GM21723 (cell line): Measurements from ENCODE around the gene UBE2D1.

ENCODE experiments used
- ATAC-seq: cut with Tn5 transposase; IDR thresholded peaks from one replicate; pipeline ENCODE4 v1.9.1; 2021; ENCODE audit warnings: mild to moderate bottlenecking, moderate library complexity; ENCODE audit not compliant: unreplicated experiment

UBE2D1 gene

DNA sequence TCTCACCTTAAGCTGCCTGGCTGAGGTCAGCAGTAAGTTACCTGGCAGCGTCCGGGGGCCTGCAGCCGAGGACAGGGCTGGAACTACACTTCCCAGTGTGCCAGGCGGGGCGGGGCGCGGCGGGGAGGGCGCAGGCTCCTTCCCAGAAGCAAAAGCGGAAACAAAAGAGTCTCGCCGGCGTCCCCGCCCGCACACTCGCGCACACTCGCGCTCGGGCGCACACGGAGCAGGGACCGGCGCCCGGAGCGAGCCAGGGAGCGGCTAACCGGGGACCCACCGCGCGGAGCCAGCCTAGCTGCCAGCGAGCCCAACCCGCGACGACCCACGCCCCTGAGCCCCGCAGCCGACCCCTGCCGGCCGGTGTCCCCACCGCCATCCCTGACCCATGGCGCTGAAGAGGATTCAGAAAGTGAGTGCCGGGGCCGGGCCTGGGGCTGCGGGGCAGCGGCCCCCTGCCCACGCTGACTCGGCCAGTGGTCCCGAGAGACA lies at the start of gene UBE2D1:
Gene UBE2D1, plus strand, starts transcription at position 190 of the 489 bp plus-strand sequence. Its CDS starts 196 bp downstream, at position 386.
- ATAC-seq = peak; percentile 97

DNA sequence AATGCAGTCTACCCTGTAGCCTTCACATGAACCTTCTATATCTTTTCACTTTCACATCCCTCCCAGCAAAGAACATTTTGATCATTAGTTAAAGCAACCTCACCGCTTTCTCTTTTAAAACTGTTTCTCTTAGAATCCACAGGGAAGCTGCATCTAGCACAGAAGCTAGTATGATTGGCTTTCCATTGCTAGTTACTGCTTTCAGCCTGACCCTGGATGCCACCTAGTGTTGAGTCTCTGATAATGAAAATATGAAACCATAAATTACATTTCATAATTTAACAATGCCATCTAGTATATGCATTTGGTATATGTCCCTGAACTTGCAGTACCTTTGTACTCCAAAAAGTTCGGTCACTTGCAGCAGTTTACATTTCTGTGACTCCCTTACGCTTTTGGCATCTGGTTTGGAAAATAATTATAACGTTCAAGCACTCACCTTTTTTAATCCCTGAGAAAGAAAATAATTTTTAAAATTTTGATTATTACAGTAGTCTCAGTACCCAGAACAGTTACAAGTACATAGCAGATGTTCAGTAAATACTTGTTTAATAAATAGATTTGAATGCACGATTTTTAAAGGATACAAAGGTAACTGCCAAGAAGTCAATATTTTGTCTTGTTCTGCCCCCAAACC lies 43.1 kb upstream of the UBE2D1 start:
- peak; percentile 87 for ATAC-seq

DNA sequence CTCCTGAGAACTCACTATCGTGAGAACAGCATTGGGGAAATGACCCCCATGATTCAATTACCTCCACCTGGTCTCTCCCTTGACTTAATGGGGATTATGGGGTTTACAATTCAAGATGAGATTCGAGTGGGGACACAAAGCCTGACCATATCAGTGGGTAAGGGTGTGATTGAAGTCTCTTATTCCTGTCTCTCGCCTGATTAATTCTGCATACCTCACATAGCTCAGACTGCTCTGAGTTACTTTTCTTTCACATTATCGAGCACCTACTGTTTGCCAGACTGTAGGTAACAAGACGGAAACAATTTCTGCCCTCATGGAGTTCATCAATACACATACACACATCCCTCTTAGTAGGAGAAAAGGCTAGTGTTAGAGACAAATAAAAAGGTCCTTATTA lies 40.8 kb upstream of the UBE2D1 start:
- no peak for ATAC-seq

DNA sequence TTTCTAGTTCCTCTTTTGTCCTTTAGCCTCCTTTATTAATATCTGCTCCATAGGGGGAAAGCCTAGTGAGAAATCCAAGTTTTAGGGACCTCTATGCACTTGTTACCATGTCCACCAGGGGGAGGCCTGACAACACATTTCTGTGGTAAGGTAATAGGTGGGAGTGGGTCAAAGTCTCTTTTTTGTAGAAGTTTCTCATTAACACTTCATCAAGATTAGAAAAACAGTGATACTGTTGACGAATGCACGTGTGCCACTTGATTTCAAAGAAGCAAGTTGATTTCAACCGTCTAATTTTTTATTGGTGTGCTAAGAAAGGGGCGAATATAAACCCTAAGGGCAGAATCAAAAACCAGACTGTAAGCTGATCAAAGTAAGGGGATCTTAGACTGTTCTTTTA lies 35.2 kb upstream of the UBE2D1 start:
- ATAC-seq = peak; percentile 97

DNA sequence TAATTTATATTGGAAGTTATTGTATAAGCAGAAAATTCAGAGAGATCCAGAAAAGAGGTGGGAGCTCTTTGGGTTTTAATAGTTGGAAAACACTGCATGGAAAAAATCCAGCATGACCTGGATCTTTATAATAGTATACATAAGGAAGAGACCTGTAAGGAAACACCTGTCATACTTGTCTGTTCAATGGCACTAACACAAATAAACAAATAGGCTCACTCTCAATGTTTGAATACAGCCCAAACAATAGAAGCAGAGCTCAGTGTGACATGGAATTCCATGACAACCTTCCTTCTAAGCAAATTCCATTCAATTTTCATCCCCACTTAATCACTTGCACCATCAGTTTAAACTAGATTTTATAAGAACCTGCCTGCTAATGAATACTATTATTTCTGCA lies 34.1 kb upstream of the UBE2D1 start:
- no peak for ATAC-seq

DNA sequence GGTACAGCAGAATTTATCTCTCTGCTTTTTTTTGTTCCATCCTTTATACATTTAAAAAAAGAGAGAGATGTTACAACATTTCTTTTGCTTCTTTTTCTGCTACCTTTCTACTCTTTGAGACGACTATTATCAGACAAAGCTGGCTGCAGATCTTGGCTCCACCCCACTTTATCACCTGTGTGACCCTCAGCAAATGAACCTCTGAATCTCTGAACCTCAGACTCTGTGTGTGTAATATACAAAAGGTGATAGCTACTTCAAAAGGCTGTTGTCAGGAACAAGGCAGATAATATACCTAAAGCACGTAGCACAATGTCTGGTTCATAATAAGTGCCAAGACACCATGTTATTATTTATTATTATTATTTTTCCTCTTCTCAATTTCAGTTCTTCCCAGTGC lies 32.6 kb upstream of the UBE2D1 start:
- ATAC-seq = no peak

DNA sequence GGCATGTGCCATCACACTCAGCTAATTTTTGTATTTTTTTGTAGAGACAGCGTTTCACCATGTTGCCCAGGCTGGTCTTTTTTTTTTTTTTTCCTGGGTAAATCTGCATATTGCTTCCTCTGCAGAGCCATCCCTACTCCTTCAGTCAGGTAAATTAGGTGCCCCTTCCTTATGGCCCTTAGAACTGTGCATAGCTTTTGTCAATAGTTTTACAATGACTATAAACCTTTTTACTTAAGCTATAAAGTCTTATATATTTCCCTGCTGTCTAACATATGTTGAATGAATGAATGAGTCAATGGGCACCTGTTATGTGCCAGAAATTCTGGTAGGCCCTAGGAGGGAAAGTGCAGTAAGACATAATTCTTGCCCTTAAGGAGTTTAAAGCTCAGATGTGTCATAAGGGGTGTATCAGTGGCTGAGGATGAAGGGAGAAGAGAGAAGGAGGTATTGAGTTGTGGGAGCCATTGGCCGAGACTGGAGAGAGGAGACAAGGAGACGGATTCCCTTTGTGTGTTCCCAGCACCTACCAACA lies 30.6 kb upstream of the UBE2D1 start:
- ATAC-seq = no peak

DNA sequence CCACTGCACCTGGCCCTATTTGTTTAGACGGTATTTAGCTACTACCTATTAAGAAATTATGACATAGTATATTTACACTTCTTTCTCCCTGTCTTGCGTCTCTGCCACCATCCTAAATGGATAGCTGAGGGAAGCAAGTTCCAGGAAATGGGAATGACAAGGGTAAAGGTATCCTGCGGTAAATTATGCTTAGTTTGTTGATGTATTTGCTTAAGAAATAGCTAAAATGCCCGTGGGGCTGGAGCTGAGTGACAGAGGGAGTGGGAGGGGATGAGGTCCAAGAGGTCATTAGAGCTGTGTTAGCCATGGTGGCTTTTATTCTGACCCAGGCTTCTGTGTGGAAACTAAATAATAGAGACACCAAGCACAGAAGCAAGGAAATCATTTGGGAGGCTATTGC lies 29.0 kb upstream of the UBE2D1 start:
- ATAC-seq = no peak

DNA sequence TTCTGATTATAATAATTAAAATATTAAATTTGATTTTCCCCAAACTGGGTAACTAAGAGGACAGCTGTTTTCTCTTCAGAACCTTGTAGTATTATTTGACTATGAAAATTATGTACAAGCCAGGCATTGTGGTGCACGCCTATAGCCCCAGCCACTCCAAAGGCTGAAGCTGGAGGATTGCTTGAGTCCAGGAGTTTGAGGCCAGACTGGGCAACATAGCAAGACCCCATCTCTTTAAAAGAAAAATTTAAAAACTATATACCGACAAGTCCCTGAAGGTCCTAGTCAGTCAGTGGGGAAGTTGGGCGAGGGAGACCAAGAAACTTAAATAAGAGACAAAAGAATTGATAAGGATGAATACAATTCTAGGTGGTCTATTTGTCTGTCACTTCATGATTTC lies 27.1 kb upstream of the UBE2D1 start:
- no peak for ATAC-seq

DNA sequence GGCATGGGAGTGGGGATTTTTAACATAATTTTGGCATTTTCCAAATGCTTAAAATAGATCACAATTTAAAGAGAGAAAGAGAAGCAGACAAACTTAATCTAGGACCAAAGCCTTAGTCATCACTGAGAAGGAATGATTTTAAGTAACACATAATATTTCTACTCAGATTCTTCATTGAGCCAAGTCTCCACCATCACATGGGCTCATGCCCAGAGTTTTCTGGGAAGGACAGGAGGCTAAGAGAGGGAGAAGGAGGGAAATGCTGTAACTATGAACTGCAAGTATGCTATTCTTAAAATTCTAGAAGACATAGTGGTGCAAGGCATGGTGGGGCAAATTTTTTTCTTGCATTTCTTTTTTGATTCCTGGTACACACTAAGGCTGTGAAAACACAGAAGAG lies 23.8 kb upstream of the UBE2D1 start:
- no peak for ATAC-seq

DNA sequence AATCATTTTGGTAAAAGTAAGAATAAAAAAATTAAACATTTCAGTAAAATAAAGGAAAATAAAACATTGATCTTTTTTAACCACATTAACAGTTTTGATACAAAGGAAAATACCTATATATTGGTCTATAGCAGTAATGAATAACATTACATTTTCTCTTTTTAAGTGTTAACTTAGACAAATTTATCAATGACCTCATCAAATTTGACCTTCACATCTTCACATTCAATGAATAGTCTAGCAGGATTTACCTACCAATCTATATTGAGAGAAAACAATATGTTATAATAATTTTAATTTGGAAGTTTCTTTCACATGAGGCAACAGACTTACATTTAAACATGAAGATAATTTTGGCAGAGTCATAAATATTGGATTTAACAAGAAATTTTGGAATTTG lies 17.9 kb upstream of the UBE2D1 start:
- ATAC-seq = no peak

DNA sequence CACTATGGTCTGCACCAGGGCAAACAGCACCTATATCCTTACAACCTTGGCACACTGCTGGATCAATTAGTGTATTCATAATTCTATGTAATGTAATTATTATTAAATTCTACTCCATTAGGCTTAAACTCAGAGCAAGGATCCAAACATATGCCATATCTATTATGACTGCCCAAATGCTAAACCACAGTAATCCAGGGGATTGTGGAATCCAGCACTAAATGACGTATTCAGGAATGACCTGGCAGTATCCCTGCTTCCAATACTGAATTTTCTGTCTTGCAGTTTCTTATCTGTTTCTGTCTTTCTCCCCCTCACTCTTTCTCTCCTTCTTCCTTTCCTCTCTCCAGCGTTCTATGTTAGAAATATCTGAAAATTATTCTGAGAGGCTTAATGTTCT lies 16.5 kb upstream of the UBE2D1 start:
- ATAC-seq = no peak

DNA sequence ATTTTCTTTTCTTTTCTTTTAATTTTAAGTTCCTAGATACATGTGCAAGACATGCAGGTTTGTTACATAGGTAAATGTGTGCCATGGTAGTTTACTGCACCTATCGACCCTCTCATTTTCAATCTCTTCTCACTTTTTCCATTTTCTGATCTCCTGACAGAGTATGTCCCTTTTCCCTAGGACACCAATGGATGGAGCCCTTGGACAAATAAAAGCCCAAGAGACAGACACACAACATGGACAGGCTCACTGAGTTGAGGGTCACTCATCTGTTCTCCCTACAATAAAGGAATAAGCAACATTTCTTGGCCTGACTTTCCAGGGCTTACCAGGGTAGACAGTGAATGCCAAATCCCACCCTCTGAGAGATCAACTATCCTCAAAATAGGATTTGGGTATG lies 15.2 kb upstream of the UBE2D1 start:
- ATAC-seq = no peak

DNA sequence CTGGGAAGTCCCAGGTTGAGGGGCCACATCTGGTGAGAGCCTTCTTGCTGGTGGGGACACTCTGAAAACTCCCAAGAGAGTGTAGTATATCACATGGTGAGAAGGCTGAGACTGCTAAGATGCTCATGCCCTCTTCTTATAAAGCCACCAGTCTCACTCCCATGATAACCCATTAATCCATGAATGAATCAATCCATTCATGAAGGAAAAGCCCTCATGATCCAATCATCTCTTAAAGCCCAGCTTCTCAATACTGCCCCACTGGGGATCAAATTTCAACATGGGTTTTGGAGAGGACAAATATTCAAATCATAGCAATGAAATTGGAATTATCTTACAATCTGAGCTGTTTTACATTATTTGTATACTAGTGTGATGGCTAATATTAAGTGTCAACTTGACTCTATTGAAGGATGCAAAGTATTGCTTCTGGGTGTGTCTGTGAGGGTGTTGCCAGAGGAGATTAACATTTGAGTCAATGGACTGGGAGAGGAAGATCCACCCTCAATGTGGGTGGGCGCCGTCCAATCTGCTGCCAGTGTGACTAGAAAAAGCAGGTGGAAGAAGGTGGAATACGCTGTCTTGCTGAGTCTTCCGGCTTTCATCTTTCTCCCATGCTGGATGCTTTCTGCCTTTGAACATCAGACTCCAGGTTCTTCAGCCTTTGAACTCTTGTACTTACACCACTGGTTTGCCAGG lies 14.3 kb upstream of the UBE2D1 start:
- ATAC-seq = no peak

DNA sequence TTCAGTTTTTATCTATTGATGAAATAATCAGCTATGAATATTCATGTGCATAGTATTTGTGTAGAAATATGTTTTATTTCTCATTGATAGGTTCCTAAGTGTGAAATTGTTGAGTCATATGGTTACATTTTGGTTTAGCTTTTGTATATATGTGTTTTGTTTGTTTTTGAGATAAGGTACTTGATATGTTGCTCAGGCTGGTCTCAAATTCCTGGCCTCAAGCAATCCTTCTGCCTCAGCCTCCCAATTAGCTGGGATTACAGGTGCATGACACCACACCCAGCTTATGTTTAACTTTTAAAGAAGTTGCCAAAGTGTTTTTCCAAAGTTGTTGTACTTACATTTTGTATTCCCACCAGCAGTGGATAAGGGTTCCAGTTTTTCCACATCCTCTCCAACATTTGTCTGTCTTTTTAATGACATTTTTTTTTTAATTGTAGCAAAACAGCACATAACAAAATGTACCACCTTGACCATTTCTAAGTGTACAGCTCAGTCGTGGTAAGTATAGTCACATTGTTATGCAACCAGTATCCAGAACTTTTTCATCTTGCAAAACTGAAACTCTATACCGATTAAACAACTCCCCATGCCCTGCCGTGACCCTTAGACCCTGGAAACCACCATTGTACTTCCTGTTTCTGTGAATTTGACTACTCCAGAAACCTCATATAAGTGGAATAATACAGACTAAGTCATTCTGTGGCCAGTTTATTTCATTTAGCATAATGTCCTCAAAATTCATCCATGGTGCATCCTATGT lies 12.6 kb upstream of the UBE2D1 start:
- ATAC-seq = peak; percentile 82

DNA sequence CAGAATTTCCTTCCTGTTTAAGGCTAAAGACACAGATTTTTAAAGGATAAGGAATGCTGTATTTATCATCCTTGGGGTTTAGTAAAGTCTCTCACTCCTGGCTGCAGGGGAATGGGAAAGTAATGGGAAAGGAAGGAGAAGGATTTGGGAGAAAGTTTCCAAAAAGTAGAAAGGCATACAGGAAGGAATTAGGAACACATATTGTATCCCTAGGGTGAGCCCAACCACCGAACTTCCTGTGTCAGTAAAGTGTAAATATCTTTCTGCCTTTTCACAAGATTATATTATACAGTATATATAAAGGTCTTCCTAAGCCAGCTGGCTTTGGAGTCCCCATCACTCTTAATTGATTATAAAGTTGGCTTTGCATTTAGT lies 12.0 kb upstream of the UBE2D1 start:
- no peak for ATAC-seq

DNA sequence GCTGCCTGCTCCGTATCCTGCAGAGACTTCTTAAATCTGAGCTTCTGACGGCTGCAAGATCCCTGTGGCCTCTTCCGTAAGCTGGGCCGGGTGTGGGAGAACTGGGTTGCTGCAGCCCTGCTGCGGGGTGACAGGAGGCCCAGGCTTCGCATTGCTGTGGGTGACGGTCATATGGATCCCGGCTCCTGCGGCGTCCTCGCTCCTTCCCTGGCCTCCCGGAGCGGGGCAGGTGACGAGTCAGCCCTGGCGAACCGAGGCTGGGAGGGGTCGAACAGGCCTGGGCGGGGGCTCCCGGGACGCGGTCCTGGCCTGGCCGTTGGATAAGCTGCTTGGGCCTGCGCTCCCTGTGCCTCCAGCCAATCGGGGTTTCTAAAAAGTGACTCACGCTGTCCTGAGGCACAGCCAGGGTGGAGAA lies 7.8 kb upstream of the UBE2D1 start:
- no peak for ATAC-seq

DNA sequence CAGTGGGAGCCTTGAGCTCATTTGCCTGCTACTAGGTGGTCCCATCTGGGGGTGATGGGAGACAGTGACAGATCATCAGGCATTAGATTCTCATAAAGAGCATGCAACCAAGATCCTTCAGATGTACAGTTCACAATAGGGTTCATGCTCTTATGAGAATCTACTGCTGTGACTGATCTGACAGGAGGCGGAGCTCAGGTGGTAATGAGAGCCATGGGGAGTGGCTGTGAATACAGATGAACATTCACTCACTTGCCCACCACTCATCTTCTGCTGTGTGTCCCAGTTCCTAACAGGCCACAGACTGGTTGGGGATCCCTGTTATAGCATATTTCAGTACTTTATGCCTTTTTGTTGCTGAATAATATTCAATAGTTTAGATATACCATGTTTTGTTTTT lies 6.6 kb upstream of the UBE2D1 start:
- no peak for ATAC-seq

DNA sequence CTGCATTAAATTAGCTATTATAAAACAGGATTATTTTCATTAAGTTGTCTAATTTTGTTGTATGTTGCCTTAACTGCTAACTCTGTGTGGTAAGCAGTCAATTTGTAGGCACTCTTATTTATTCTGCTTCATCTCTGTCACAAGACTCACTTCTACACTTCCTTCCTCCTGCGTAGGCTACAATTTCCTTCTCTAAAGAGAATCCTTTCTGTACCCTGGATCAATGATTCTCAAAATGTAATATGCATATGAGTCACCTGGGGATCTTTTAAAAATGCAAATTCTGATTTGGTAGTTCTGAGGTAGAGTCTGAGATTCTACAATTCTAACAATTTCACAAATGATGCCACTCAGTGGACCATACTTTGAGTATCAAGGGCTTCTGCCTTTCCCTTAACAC lies 4.4 kb upstream of the UBE2D1 start:
- ATAC-seq = no peak

DNA sequence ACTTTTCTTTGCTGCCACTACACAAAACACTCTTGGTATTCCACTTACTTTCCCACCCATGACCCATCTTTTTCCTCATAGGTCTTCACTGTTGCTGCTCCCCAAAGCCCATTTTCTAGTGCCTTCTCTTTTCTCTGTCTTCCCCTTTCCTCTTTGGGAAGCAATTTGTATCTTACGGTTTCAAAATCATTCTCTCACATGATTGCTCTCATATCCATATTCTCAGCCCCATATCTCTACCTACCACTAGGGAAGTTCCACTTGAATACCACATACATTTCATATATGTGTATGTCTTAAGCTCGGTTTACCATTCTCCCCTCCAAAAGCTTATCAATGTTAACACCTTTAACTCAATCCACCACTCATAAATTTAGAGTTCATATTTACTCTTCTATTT lies 3.2 kb upstream of the UBE2D1 start:
- ATAC-seq = no peak

DNA sequence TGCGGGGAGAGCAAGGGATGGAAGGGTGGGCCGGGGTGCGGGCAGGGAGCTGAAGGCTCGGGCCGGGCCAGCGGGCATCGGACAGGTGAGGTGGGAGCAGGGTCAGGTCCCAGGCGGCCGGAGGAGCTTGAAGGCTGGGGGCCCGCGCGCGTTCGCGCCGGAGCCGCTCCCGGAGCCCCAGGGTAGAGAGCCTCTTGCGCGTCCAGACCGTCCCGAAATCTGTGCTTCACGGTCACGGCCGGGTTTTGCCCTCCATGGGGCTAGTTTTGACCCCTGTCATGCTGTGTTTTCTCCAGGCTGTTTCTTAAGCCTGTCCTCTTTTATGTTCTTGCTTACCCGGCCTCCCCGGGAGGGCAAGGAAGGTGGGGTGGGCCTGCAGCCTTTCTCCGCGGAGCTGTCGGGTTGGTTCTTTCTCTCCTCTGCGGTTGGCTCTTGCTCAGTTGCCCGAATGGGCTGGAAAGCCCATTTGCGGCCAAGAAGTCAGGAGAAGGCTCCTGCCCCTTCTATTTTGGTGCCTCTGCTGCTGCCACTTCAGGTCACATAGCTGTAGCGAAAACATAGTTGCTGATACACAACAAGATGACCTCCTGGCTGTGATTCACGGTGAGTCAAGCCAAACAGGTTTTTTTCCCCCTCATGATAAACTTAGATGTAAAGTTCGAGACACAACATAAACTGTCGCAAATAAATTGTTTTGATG lies 650 bp downstream of the UBE2D1 start:
- ATAC-seq = peak; percentile 61
